GM12864 (cell line): ENCODE measurements around the gene GBA2.

ENCODE experiments used
- DNase-seq: peaks from one replicate; pipeline ENCODE4 v3.0.0-alpha.2; 2011; ENCODE audit warnings: low read depth
- H3K4me3 ChIP-seq: 2 replicates; pipeline ENCODE4 v1.5.1; 2011; ENCODE audit warnings: mild to moderate bottlenecking, low read depth, low read length, control low read depth
- CTCF ChIP-seq: IDR thresholded peaks from 2 replicates; pipeline ENCODE4 v1.5.1; 2011; ENCODE audit warnings: low read depth, mild to moderate bottlenecking, moderate library complexity, low read length, control low read depth, inconsistent platforms; ENCODE audit errors: missing control alignments

GBA2 gene

DNA sequence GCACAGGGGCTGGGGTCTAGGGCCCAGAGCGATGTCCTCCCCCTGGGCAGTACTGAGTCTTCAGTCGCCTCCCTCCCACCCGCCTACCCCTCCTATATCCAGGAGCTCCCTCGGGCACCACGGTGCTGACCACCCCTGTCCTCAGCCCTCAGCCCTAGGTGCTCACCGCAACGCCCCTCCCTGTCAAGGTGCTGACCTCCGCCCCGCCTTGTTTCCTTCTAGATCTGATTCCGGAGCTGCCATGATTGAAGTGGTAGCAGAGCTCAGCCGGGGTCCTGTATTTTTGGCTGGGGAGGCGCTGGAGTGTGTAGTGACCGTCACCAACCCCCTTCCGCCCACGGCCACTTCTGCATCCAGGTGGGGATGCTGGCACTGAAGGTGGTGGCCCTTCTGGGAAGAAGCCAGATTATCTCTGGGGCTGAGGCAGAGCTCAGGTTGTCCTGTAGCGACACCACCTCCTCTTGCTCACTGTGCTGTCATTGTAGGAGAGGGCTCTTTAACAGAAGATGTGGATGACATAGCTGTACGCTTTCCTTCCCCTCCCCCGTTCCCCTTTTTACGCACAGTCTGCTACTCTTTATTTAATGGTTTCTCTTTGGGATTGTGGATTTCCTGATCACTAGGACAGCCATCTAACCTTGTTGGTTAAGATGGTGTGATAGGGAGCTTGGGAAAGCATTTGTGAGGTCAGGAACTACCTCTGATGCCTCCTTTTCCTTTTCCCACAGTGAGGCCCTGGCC lies 657 bp upstream of the GBA2 start:
- peak overlapping the region; percentile 90 for H3K4me3 ChIP-seq
- peak; percentile 6 for TF ChIP-seq CTCF
- no peak for DNase-seq

DNA sequence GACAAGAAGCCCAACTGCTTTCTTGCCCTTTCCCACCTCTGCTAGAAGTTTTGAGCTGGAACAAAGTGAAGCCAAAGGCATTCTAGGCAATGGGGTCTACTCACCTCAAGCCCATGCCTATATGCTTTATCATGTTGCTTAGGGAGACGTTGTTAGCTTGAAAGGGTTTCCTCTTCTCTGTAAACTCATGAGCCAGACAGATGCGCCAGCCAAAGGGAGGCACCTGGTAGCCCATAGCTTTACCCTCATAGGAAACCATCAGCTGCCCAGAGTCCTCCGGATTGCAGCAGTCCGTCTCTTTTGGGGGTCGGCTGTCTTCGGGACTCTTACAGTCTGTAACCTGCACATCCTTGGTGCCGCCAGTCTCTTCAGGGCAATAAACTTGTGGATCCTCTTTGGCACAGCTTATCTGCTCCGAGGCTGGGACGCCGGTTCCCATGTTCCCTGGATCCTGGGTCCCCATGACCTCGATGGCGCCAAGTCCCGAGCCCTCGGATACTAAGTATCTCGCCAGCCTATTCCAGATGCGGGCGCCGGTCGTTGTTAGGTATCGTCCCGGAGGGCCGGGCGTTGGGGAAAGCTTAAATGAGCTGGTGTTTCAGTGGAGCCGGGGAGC lies 678 bp downstream of the GBA2 start:
- DNase-seq, result no peak
- TF ChIP-seq CTCF, result no peak
- peak overlapping the region; percentile 90 for H3K4me3 ChIP-seq

DNA sequence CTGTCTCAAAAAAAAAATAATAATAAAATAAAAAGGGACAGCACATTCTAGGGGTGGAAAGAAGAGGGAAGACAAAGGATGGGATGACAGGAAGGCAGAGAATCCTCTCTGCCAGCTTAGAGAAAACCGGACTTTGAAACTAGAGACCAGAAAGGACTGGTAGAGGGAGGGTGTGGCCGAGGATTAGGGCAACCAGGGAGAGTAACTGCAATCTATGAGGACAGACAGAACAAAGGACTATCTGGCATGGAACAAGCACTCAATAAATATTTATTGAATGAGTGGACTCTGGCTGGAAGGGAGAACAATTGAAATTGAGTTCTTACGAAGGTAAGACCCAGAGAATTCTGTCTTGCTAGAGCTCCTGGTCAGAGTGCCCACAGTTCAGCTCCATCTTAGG lies 2.4 kb downstream of the GBA2 start:
- H3K4me3 ChIP-seq, result peak overlapping the region; percentile 90
- no peak for DNase-seq
- no peak for TF ChIP-seq CTCF

DNA sequence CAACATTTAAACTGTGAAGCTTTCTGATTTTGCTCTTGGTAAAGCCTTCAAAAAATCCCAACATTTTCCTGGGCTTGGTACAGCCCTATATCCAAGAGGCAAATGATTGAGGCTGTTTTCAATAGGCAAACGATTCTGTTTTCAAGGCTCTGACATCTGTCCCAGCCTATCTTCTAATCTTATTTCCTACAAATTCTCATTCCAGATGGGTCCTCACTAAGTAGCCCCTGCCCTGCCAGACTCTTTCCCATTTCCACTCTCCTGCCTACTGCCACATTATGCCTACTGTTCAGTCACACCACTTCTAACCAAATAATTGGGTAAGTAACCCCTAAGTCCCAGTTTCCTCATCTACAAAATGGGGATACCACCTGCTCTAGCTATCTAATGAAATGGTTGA lies 3.5 kb downstream of the GBA2 start:
- no peak for TF ChIP-seq CTCF
- no peak overlapping the region for H3K4me3 ChIP-seq
- DNase-seq, result no peak

DNA sequence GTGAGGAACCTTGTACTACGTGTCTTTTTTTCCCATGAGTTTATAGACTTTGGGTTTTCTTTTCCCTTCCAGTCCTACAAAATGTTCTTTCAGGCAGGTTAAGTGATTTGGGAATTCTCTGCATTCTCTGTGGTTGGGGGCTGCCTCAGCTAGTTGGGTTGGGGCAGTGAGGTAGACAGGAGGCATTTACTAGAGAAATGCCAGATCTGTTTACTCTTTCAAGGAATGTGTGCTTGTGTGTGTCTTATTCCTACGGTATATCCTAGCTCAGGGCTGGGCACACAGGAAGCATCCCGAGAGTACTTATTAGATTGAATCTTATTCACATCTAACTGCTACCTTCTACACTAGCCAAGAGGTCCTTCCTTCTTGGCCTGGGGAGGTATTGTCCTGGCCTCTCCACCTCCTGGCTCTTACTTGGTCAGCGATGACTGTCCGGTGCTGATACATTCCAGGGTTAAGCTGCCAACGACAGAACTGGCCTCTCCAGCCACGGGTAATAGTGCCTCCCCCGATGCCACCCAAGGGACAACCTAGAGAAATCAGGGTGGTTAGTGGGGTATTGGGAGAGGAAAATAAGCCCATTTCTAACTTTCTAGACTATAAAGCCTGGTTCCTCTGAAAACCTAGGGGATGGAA lies 5.0 kb downstream of the GBA2 start:
- no peak for DNase-seq
- TF ChIP-seq CTCF, result no peak
- H3K4me3 ChIP-seq, result no peak overlapping the region

DNA sequence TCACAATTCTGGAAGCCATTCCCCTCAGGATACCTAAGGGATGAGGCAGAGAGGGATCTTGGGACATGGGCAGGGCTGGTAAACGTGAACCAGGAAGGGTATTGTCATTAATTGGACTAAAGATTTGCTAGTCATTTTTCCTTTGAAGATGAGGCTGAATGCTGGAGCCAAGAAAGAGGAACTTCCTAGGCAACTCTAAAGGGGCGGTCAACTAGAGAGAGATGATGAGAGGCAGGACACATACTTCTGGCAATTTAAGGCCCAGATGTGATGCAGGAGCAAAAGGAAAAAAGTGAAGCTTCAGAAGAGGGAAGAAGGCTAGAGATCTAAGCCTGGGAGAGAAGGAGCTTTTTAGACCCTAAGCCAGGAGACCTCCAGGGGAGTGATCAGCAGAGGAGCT lies 5.6 kb downstream of the GBA2 start:
- no peak for DNase-seq
- no peak for TF ChIP-seq CTCF

More for the DNA sequence above, 5.6 kb downstream of the GBA2 start:
- H3K4me3 ChIP-seq, result no peak overlapping the region
